H1 (cell line): Measurements from ENCODE around the gene EPB41L2. TPM values are rescaled to one million over a fixed set of nuclear protein-coding genes. Genes with fewer than 3 reads are reported as not detected.

Experiments
- CTCF ChIA-PET: fragments of 300-600 bp; sonication (Branson Sonifier 250); formaldehyde crosslinking; loops from one replicate; lab custom pipeline; 2021; ENCODE audit not compliant: partially characterized antibody; lab: Charles Lee
- POLR2A ChIA-PET: fragments of 300-600 bp; sonication (Branson Sonifier 250); formaldehyde crosslinking; loops from one replicate; lab custom pipeline; 2021; ENCODE audit warnings: inconsistent platforms; ENCODE audit not compliant: partially characterized antibody; lab: Charles Lee
- DNase-seq, 2 experiments: peaks; one replicate each; pipeline versions ENCODE4 v3.0.0 to v3.0.0-alpha.2; 2010 to 2022; ENCODE audit warnings: low spot score in 2 of 2, low read depth in 1 of 2, mixed read lengths in 1 of 2
- FAIRE-seq: peaks from 2 replicates; lab custom pipeline; 2011; peaks lifted over from hg19 to GRCh38; lab: Jason Lieb, UNC
- H2AFZ ChIP-seq: 2 replicates; pipeline ENCODE4 v1.8.1; 2012; ENCODE audit warnings: low read length, inconsistent platforms
- H2AK5ac ChIP-seq: 2 replicates; pipeline ENCODE4 v1.6.1; 2013; ENCODE audit warnings: low read depth, low read length
- H2BK120ac ChIP-seq: replicated peaks from 2 replicates; pipeline ENCODE3; 2013; ENCODE audit warnings: low read depth, low read length, inconsistent platforms
- H2BK12ac ChIP-seq: 2 replicates; pipeline ENCODE4 v1.6.1; 2013; ENCODE audit warnings: low read depth, low read length
- H2BK15ac ChIP-seq: 2 replicates; pipeline ENCODE4 v1.6.1; 2013; ENCODE audit warnings: low read length
- H2BK20ac ChIP-seq: 2 replicates; pipeline ENCODE4 v1.6.1; 2013; ENCODE audit warnings: low read length
- H2BK5ac ChIP-seq: 2 replicates; pipeline ENCODE4 v1.6.1; 2013; ENCODE audit warnings: low read depth, low read length
- H3K14ac ChIP-seq: 2 replicates; pipeline ENCODE4 v1.6.1; 2013; ENCODE audit warnings: inconsistent platforms; ENCODE audit not compliant: insufficient read length
- H3K18ac ChIP-seq: 2 replicates; pipeline ENCODE4 v1.6.1; 2013; ENCODE audit warnings: low read length; ENCODE audit errors: extremely low read depth
- H3K23ac ChIP-seq: 2 replicates; pipeline ENCODE4 v1.6.1; 2013; ENCODE audit warnings: inconsistent platforms; ENCODE audit not compliant: insufficient read length
- H3K23me2 ChIP-seq: 2 replicates; pipeline ENCODE4 v1.6.1; 2013; ENCODE audit warnings: low read depth, low read length
- H3K27ac ChIP-seq: 2 replicates; pipeline ENCODE4 v1.6.1; 2011; ENCODE audit warnings: low read depth, low read length, inconsistent platforms
- H3K27me3 ChIP-seq, 4 experiments: replicated peaks in 1 of 4; 1 replicate in 1 of 4; 2 replicates in 3 of 4; pipeline versions ENCODE4 v1.6.1 to v1.8.1; 2011 to 2013; ENCODE audit warnings: low read length in 3 of 4, mild to moderate bottlenecking in 3 of 4, inconsistent platforms in 2 of 4, mixed read lengths in 2 of 4, moderate library complexity in 1 of 4; ENCODE audit not compliant: control insufficient read depth in 3 of 4, insufficient read depth in 3 of 4; ENCODE audit errors: extremely low read depth in 1 of 4
- H3K36me3 ChIP-seq, 4 experiments: 2 replicates each; pipeline versions ENCODE4 v1.6.1 to v1.8.1; 2011 to 2013; ENCODE audit warnings: mild to moderate bottlenecking in 4 of 4, low read length in 3 of 4, moderate library complexity in 2 of 4, control low read depth in 1 of 4, inconsistent platforms in 1 of 4; ENCODE audit not compliant: insufficient read depth in 4 of 4, control insufficient read depth in 2 of 4
- H3K4ac ChIP-seq: replicated peaks from 2 replicates; pipeline ENCODE3; 2013; ENCODE audit warnings: low read length, low read depth, mixed read lengths, inconsistent platforms; ENCODE audit not compliant: insufficient read length
- H3K4me1 ChIP-seq, 4 experiments: replicated peaks in 1 of 4; 1 replicate in 1 of 4; 2 replicates in 3 of 4; pipeline versions ENCODE4 v1.6.1 to v1.8.1; 2011 to 2013; ENCODE audit warnings: low read length in 3 of 4, inconsistent platforms in 2 of 4, mixed read lengths in 1 of 4; ENCODE audit not compliant: insufficient read depth in 4 of 4, control insufficient read depth in 3 of 4
- H3K4me2 ChIP-seq, 2 experiments: 2 replicates each; pipeline versions ENCODE4 v1.6.1 to v1.8.1; 2011 to 2013; ENCODE audit warnings: low read depth in 2 of 2, low read length in 2 of 2, control low read depth in 1 of 2, inconsistent platforms in 1 of 2, mild to moderate bottlenecking in 1 of 2; ENCODE audit not compliant: insufficient read depth in 1 of 2
- H3K4me3 ChIP-seq, 4 experiments: fragments of 200-600, 300-600 bp in 1 of 4; sonication (generic), shearing (Covaris generic), sonication (Bioruptor Twin) in 1 of 4; 2 replicates each; pipeline versions ENCODE4 v1.5.1 to v1.8.1; 2011 to 2016; ENCODE audit warnings: low read length in 4 of 4, low read depth in 3 of 4, control low read depth in 2 of 4, inconsistent platforms in 2 of 4, mild to moderate bottlenecking in 2 of 4, mixed read lengths in 1 of 4, moderate library complexity in 1 of 4; ENCODE audit not compliant: insufficient read depth in 2 of 4; ENCODE audit errors: extremely low read depth in 1 of 4
- H3K56ac ChIP-seq: replicated peaks from 2 replicates; pipeline ENCODE3; 2013; ENCODE audit warnings: low read depth, mild to moderate bottlenecking, mixed read lengths, low read length, inconsistent platforms; ENCODE audit not compliant: insufficient read length
- H3K79me1 ChIP-seq: 2 replicates; pipeline ENCODE4 v1.6.1; 2013; ENCODE audit warnings: low read depth, low read length, control low read depth
- H3K79me2 ChIP-seq, 2 experiments: 2 replicates each; pipeline versions ENCODE4 v1.6.1 to v1.8.1; 2012 to 2013; ENCODE audit warnings: low read length in 2 of 2, mild to moderate bottlenecking in 2 of 2, inconsistent platforms in 1 of 2; ENCODE audit not compliant: insufficient read depth in 2 of 2, control insufficient read depth in 1 of 2
- H3K9ac ChIP-seq, 4 experiments: replicated peaks in 1 of 4; 1 replicate in 1 of 4; 2 replicates in 3 of 4; pipeline versions ENCODE4 v1.6.1 to v1.8.1; 2011 to 2013; ENCODE audit warnings: low read depth in 3 of 4, low read length in 3 of 4, control low read depth in 2 of 4, mild to moderate bottlenecking in 2 of 4, moderate library complexity in 2 of 4, inconsistent platforms in 1 of 4; ENCODE audit errors: extremely low read depth in 1 of 4
- H3K9me3 ChIP-seq, 2 experiments: 2 replicates each; pipeline versions ENCODE4 v1.6.1 to v1.8.1; 2012 to 2013; ENCODE audit warnings: mild to moderate bottlenecking in 2 of 2, moderate library complexity in 2 of 2, control low read depth in 1 of 2, inconsistent platforms in 1 of 2, low read depth in 1 of 2, low read length in 1 of 2, mixed read lengths in 1 of 2; ENCODE audit not compliant: insufficient read depth in 2 of 2
- H4K20me1 ChIP-seq, 2 experiments: replicated peaks in 1 of 2; 2 replicates each; pipeline versions ENCODE3 to v1.8.1; 2011 to 2013; ENCODE audit warnings: inconsistent platforms in 2 of 2, low read length in 2 of 2, mild to moderate bottlenecking in 1 of 2; ENCODE audit not compliant: insufficient read depth in 2 of 2, control insufficient read depth in 1 of 2
- H4K5ac ChIP-seq: 2 replicates; pipeline ENCODE4 v1.6.1; 2013; ENCODE audit warnings: low read length, low read depth, mixed read lengths, inconsistent platforms; ENCODE audit not compliant: insufficient read length
- H4K8ac ChIP-seq: 2 replicates; pipeline ENCODE4 v1.8.0; 2013; ENCODE audit warnings: mild to moderate bottlenecking, moderate library complexity, low read length, inconsistent platforms; ENCODE audit not compliant: insufficient read depth; ENCODE audit errors: extremely low read depth
- H4K91ac ChIP-seq: replicated peaks from 2 replicates; pipeline ENCODE3; 2013; ENCODE audit warnings: low read length, mixed read lengths, inconsistent platforms; ENCODE audit not compliant: insufficient read length
- ATF2 ChIP-seq: IDR thresholded peaks from 2 replicates; pipeline ENCODE4 v1.6.1; 2012; ENCODE audit warnings: low read length, inconsistent platforms
- KDM1A ChIP-seq: fragments of 200-600, 300-600 bp; sonication (generic); IDR thresholded peaks from 2 replicates; pipeline ENCODE4 v1.7.1; 2016; ENCODE audit warnings: mild to moderate bottlenecking, low read length, borderline replicate concordance
- SP1 ChIP-seq: IDR thresholded peaks from 2 replicates; pipeline ENCODE4 v1.6.1; 2011; ENCODE audit warnings: low read depth, low read length
- SRF ChIP-seq: IDR thresholded peaks from 2 replicates; pipeline ENCODE4 v1.6.1; 2011; ENCODE audit warnings: mild to moderate bottlenecking, low read depth, low read length, moderate library complexity
- TAF1 ChIP-seq: IDR thresholded peaks from 2 replicates; pipeline ENCODE4 v1.6.1; 2011; ENCODE audit warnings: mild to moderate bottlenecking, low read depth, low read length
- USF2 ChIP-seq: IDR thresholded peaks from 2 replicates; pipeline ENCODE4 v1.6.1; 2011; ENCODE audit warnings: low read length, improper control_type of control experiment
- WGBS, 2 experiments: shearing (Covaris generic) in 1 of 2; methylation state at CpG; one replicate each; pipeline versions ENCODE4 v1.1.6 to v1.1.7; 2013 to 2015; ENCODE audit warnings: low lambda C conversion rate in 2 of 2, mixed read lengths in 2 of 2, inconsistent platforms in 1 of 2, low coverage in 1 of 2, missing lambda C conversion rate in 1 of 2; ENCODE audit not compliant: insufficient replicate concordance in 2 of 2, insufficient coverage in 1 of 2, insufficient read length in 1 of 2; ENCODE audit errors: extremely low coverage in 1 of 2, missing lambda C conversion rate in 1 of 2; 5-methylcytosine and 5-hydroxymethylcytosine counted together
- polyA plus RNA-seq, 7 experiments: library from polyadenylated mRNA; depleted of rRNA in 3 of 7; stranded (reverse) in 5 of 7; unstranded in 2 of 7; fragments of >200 nt in 5 of 7; fragments of 200-250 nt in 2 of 7; gene quantifications; 1 replicate in 5 of 7; 2 replicates in 1 of 7; 4 replicates in 1 of 7; pipeline versions ENCODE4 v1.2.1 to v1.2.3, GENCODE V29; 2011 to 2013; ENCODE audit warnings: missing spikeins in 2 of 7, mixed read lengths in 2 of 7
- total RNA-seq: library from RNA; stranded (reverse); fragmentation: NEBNext Ultra II Directional; extraction: Animal tissue kit (Norgen Biotek cat#: 25700); gene quantifications from 2 replicates; pipeline ENCODE4 v1.2.1, GENCODE V29; 2021
- TF ChIP-seq, protein P1 (sequence below): IDR thresholded peaks from 2 replicates; pipeline ENCODE4 v1.6.1; 2012; ENCODE audit warnings: inconsistent platforms

The EPB41L2 gene
- total and polyA plus RNA-seq, 2 of the 8 experiments (the other 6 are each of a cell fraction or from before 2014, with no cell fraction given), result 22.5 to 123 TPM

DNA sequence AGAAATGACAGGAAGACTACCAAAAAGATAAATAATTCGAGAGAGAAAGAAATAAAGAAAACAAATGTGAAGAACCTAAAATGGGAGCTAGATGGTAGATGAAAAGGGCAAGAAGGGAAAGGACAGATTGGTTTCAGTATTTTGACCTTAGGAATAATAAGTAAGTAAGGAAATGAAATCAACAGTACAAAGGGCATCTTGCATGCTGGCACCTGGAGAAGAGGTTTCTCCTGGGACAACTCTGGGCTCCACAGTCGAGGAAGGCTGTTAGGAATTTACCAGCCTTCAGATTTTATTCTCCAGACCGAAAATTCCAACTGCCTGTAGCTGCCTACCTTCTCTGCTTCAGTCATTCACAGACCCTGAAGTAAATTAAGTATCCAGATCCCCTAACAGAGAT lies 155.4 kb downstream of the EPB41L2 start:
- Histone ChIP-seq H3K14ac (no peak overlapping the region), H2BK15ac (no peak overlapping the region), H3K27ac (no peak overlapping the region), H2BK12ac (no peak overlapping the region), H3K4ac (no peak overlapping the region), H2BK20ac (no peak overlapping the region), H3K9me3 (no peaks in the 10 kb centered on the region)
- CTCF ChIA-PET, result no interaction called here
- TF ChIP-seq, protein P1, sequence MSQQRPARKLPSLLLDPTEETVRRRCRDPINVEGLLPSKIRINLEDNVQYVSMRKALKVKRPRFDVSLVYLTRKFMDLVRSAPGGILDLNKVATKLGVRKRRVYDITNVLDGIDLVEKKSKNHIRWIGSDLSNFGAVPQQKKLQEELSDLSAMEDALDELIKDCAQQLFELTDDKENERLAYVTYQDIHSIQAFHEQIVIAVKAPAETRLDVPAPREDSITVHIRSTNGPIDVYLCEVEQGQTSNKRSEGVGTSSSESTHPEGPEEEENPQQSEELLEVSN, result no peak
- TF ChIP-seq SRF (no peak), TAF1 (no peak), KDM1A (no peak), ATF2 (no peak), USF2 (no peak), SP1 (no peak)
- TF ChIP-seq, all 59 proteins: peak for 0
- POLR2A ChIA-PET, result no interaction called here
- H3K36me3 ChIP-seq, result no peaks in the 10 kb centered on the region
- FAIRE-seq, result no peak
- no peak overlapping the region for H4K5ac ChIP-seq
- H2BK5ac ChIP-seq, result no peak overlapping the region
- peaks cover 0 to 3% of the 10 kb centered on the region in 2 experiments; a peak in 1 of 4 replicates for H3K79me2 ChIP-seq
- no peak overlapping the region for H2AFZ ChIP-seq
- H3K23ac ChIP-seq, result no peak overlapping the region
- WGBS, 2 experiments, result 89 to 100% methylated on average over 1 to 3 of the region's 3 CpGs
- peaks cover 0 to 7% (median 0%) of the 10 kb centered on the region in 4 experiments; a peak in 2 of 7 replicates for H3K4me1 ChIP-seq
- no peaks in the 10 kb centered on the region for H3K27me3 ChIP-seq
- H4K20me1 ChIP-seq, result peaks cover 0 to 1% of the 10 kb centered on the region in 2 experiments
- no peak overlapping the region for H3K9ac ChIP-seq
- no peak overlapping the region for H4K91ac ChIP-seq
- H3K4me2 ChIP-seq, result no peak overlapping the region
- no peak overlapping the region for H3K56ac ChIP-seq
- no peak overlapping the region for H3K18ac ChIP-seq
- peaks cover 5% of the 10 kb centered on the region; the same call in 1 of the 2 replicates for H3K79me1 ChIP-seq
- no peak overlapping the region for H4K8ac ChIP-seq
- no peak overlapping the region for H2BK120ac ChIP-seq
- no peak overlapping the region for H3K4me3 ChIP-seq
- no peak overlapping the region for H2AK5ac ChIP-seq
- DNase-seq, result no peak
- H3K23me2 ChIP-seq, result no peaks in the 10 kb centered on the region
